Measurements from ENCODE around the gene FDXR.

Gene FDXR

DNA sequence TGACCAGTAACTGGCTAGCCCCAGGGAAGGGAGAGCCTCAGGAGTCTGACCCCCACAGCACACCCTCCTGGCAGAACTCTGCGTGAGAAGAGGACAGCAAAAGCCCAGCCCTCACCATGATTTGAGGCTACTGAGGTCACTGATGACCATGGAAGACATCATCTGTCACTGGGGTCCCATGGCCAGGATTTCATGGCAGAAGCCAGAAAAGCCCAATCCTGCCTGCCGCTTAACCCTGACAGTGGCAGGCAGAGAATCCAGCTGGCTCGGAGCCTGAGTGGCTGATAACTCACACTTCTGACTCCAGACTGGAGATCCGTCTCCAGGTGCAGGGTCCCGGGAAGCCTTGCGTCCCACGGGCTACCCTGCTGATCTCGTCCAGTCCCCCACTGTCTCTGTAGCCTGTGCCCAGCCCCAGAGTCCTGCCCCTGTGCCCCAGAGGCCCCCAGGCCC is 30.6 kb downstream of the FDXR start:
- H3K4me1 ChIP-seq (ENCODE audit: low read depth, poor library complexity, severe bottlenecking): no peaks in the 10 kb centered on the region
- no peak overlapping the region for H3K27ac ChIP-seq
- H3K79me2 ChIP-seq (ENCODE audit: insufficient read depth, low read depth): no peaks in the 10 kb centered on the region
- no peaks in the 10 kb centered on the region for H3K27me3 ChIP-seq (ENCODE audit: insufficient read depth, low read depth)
- H4K20me1 ChIP-seq (ENCODE audit: insufficient read depth): no peaks in the 10 kb centered on the region
- TF ChIP-seq, protein P1, sequence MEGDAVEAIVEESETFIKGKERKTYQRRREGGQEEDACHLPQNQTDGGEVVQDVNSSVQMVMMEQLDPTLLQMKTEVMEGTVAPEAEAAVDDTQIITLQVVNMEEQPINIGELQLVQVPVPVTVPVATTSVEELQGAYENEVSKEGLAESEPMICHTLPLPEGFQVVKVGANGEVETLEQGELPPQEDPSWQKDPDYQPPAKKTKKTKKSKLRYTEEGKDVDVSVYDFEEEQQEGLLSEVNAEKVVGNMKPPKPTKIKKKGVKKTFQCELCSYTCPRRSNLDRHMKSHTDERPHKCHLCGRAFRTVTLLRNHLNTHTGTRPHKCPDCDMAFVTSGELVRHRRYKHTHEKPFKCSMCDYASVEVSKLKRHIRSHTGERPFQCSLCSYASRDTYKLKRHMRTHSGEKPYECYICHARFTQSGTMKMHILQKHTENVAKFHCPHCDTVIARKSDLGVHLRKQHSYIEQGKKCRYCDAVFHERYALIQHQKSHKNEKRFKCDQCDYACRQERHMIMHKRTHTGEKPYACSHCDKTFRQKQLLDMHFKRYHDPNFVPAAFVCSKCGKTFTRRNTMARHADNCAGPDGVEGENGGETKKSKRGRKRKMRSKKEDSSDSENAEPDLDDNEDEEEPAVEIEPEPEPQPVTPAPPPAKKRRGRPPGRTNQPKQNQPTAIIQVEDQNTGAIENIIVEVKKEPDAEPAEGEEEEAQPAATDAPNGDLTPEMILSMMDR (conservative IDR thresholded peaks at IDR 0.05; ENCODE audit: low read depth, low read length): no peak
- no peak overlapping the region for H2AFZ ChIP-seq (ENCODE audit: low read depth)
- H3K9ac ChIP-seq: no peak overlapping the region
- H3K4me3 ChIP-seq (IDR thresholded peaks at IDR 0.05; ENCODE audit: insufficient read depth, low read depth, low read length): no peak overlapping the region
- no peak overlapping the region for H3K4me2 ChIP-seq
- H3K36me3 ChIP-seq (ENCODE audit: insufficient read depth): no peaks in the 10 kb centered on the region

DNA sequence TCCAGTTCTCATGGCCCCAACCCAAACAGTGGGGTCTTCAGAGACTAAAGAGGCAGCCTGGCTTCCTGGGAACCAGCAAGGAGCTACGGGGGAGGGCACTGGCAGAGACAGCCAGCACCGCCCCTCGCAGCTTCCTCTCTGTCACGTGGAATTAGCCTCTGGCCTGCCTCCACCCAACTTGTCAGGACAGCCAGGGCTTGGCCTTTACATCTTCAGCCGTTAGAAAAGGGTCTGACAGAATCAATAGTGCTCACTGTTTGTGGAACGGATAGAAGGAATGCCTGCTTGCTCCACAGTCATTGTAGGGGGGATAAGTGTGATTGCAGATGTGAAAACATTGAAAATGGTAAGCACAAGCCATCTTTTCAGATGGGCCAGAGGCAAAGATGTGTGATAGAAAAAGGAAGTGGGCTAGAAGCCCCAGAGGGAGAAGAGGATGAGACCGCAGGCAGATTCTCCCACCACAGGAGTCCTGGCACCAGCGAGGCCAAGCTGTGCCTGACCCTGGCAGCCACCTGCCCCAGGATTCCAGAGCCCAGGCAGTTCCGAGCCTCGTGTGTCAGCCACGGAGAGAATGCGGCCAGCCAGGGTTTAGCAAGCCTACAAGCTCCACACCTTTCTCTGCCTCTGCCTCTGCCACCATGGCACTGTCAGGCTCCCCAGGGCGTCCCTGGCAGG is 31.7 kb downstream of the FDXR start:
- Histone ChIP-seq H4K20me1 (ENCODE audit: insufficient read depth) (no peaks in the 10 kb centered on the region), H3K27me3 (ENCODE audit: insufficient read depth, low read depth) (no peaks in the 10 kb centered on the region), H3K4me1 (ENCODE audit: low read depth, poor library complexity, severe bottlenecking) (no peaks in the 10 kb centered on the region), H3K4me2 (no peak overlapping the region), H2AFZ (ENCODE audit: low read depth) (no peak overlapping the region), H3K4me3 (IDR thresholded peaks at IDR 0.05; ENCODE audit: insufficient read depth, low read depth, low read length) (no peak overlapping the region), H3K9ac (no peak overlapping the region), H3K36me3 (ENCODE audit: insufficient read depth) (no peaks in the 10 kb centered on the region), H3K79me2 (ENCODE audit: insufficient read depth, low read depth) (no peaks in the 10 kb centered on the region), H3K27ac (no peak overlapping the region)
- TF ChIP-seq, protein P1 (conservative IDR thresholded peaks at IDR 0.05; ENCODE audit: low read depth, low read length): no peak

DNA sequence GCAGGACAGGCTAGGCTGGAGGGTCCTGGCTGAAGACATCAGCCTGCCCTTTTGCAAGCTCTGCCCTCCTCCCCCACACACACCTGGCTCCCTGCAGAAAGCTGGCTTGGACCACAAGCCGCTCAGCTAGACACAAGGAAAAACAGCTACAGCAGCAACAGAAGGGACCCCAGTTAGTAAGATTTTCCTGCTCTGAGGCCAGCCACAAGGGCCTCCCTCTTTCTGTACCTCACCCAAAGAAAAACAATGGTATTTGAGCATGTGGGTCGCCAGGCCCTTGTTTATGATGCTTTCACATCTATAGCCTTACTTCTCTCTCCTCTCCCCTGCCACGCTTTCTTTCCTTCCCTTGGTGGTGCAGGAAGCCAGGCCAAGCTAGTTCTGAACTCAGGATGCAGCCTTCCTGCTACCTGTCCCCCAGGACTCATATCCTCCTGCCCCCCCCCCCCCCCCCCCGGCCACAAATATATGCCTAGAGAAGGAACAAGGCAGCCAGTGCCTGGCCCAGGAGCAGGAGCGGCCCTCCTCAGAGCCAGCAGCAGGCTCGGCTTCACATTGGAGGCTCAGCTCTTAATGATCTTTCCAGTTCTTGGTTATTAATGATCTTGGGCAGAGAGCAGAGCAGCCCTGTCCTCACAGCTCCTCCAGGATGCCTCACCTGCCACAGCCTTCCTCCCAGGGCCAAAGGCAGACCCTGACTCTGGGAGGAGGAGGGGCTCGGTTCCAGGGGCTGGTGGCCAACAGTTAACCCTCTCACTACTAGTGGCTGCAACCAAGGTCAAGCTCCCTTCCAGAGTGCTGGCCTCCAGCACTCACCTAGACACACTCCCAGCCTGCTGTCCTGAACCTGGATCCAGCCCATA is 32.6 kb downstream of the FDXR start:
- no peaks in the 10 kb centered on the region for H3K27me3 ChIP-seq (ENCODE audit: insufficient read depth, low read depth)
- H3K4me2 ChIP-seq: no peak overlapping the region
- H3K9ac ChIP-seq: no peak overlapping the region
- no peaks in the 10 kb centered on the region for H3K4me1 ChIP-seq (ENCODE audit: low read depth, poor library complexity, severe bottlenecking)
- H3K4me3 ChIP-seq (IDR thresholded peaks at IDR 0.05; ENCODE audit: insufficient read depth, low read depth, low read length): no peak overlapping the region
- H3K79me2 ChIP-seq (ENCODE audit: insufficient read depth, low read depth): no peaks in the 10 kb centered on the region
- no peaks in the 10 kb centered on the region for H3K36me3 ChIP-seq (ENCODE audit: insufficient read depth)
- H4K20me1 ChIP-seq (ENCODE audit: insufficient read depth): no peaks in the 10 kb centered on the region
- TF ChIP-seq, protein P1 (conservative IDR thresholded peaks at IDR 0.05; ENCODE audit: low read depth, low read length): no peak
- H2AFZ ChIP-seq (ENCODE audit: low read depth): no peak overlapping the region
- H3K27ac ChIP-seq: no peak overlapping the region

DNA sequence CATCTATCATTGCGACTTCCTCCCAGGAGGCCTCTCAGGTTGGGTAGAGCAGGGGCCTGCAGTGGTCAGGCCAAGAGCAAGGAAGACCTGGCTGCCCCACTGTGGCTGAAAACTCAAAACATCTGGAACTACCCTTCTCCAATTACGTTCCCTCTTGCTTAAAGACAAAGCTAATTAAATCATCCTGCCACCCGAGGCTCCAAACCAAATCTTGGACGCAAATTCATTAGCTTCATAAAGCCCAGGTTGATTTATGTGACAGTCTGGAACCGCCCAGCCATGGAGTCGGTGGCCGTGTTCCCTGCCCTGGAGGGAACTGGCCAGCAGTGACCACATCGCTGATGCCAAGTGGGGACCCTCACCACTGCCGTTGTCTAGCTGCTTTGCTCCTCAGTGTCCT is 34.5 kb downstream of the FDXR start:
- Histone ChIP-seq H3K36me3 (ENCODE audit: insufficient read depth) (no peaks in the 10 kb centered on the region), H3K27me3 (ENCODE audit: insufficient read depth, low read depth) (no peaks in the 10 kb centered on the region), H3K4me1 (ENCODE audit: low read depth, poor library complexity, severe bottlenecking) (no peaks in the 10 kb centered on the region), H3K4me2 (no peak overlapping the region), H3K79me2 (ENCODE audit: insufficient read depth, low read depth) (no peaks in the 10 kb centered on the region), H3K4me3 (IDR thresholded peaks at IDR 0.05; ENCODE audit: insufficient read depth, low read depth, low read length) (no peak overlapping the region), H3K27ac (no peak overlapping the region), H4K20me1 (ENCODE audit: insufficient read depth) (no peaks in the 10 kb centered on the region), H2AFZ (ENCODE audit: low read depth) (no peak overlapping the region), H3K9ac (no peak overlapping the region)
- TF ChIP-seq, protein P1 (conservative IDR thresholded peaks at IDR 0.05; ENCODE audit: low read depth, low read length): no peak
